Vagina (tissue), 2 donors: ENCODE results near the gene GNB2. TPM values are rescaled to one million over a fixed set of nuclear protein-coding genes. Genes with fewer than 3 reads are reported as not detected.
A peak's percentile ranks its signal among the peaks of the same experiment; 100 is the strongest.
"Not testable (repeated sequence)": the region's sequence is repeated elsewhere in the genome, so short reads cannot be mapped to it uniquely, and the experiment has no call there.

Experiments
- DNase-seq, 2 donors: peaks; one replicate each; pipeline ENCODE4 v3.0.0-alpha.2; 2017; ENCODE audit errors: extremely low spot score in 2 of 2
- H3K27ac ChIP-seq: fragments of 200-600 bp; sonication (generic); one replicate; pipeline ENCODE4 v1.5.1; 2019
- H3K27me3 ChIP-seq: fragments of 200-600 bp; sonication (generic); one replicate; pipeline ENCODE4 v1.5.1; 2019
- H3K36me3 ChIP-seq, 2 donors: fragments of 200-600 bp; sonication (generic); one replicate each; pipeline ENCODE4 v1.5.1; 2017 to 2019
- H3K4me1 ChIP-seq: fragments of 200-600 bp; sonication (generic); one replicate; pipeline ENCODE4 v1.5.1; 2019
- H3K4me3 ChIP-seq, 2 donors: fragments of 200-600 bp; sonication (generic); 1 replicate in 1 of 2; 2 replicates in 1 of 2; pipeline ENCODE4 v1.5.1; 2016 to 2019
- H3K9me3 ChIP-seq: fragments of 200-600 bp; sonication (generic); one replicate; pipeline ENCODE4 v1.5.1; 2019
- POLR2A ChIP-seq, 2 donors: fragments of 450-650 bp; IDR thresholded peaks; one replicate each; pipeline ENCODE4 v1.6.1; 2017; ENCODE audit warnings: antibody characterized with exemption in 2 of 2, mild to moderate bottlenecking in 2 of 2, moderate library complexity in 2 of 2
- POLR2AphosphoS5 ChIP-seq, 2 donors: sonication (generic); formaldehyde crosslinking; IDR thresholded peaks; one replicate each; pipeline ENCODE4 v1.9.0; 2017; ENCODE audit warnings: antibody characterized with exemption in 2 of 2, mild to moderate bottlenecking in 2 of 2, low read depth in 1 of 2; ENCODE audit not compliant: insufficient read depth in 1 of 2
- intact Hi-C: fragments of 100-400 bp; cut with DNase I; formaldehyde crosslinking; loops from one replicate; pipeline ENCODE4 v1.15.1; 2023
- total RNA-seq: library from RNA; depleted of rRNA; stranded (reverse); fragments of >200 nt; gene quantifications from one replicate; pipeline ENCODE4 v1.2.3, GENCODE V29; 2016
- TF ChIP-seq, protein P1 (sequence below), 3 experiments: fragments of 450-650 bp in 2 of 3; fragments of 200-600 bp in 1 of 3; sonication (generic) in 1 of 3; IDR thresholded peaks; one replicate each; pipeline ENCODE4 v1.5.1; 2017 to 2019; ENCODE audit warnings: antibody characterized with exemption in 3 of 3, mild to moderate bottlenecking in 2 of 3, moderate library complexity in 2 of 3

The GNB2 gene
- total RNA-seq, 1 donor from 2014 or later: 283 TPM

GRCh38 chr7:100699018-100699417 lies 25.5 kb downstream of the GNB2 start:
- no peaks in the 10 kb centered on the region for H3K9me3 ChIP-seq
- H3K27me3 ChIP-seq: no peaks in the 10 kb centered on the region
- no peak overlapping the region for H3K4me3 ChIP-seq
- H3K27ac ChIP-seq: no peak overlapping the region
- TF ChIP-seq POLR2A (IDR thresholded peaks at IDR 0.05) (no peak), POLR2AphosphoS5 (IDR thresholded peaks at IDR 0.05; ENCODE audit: insufficient read depth in 1 of 2, low read depth in 1 of 2) (no peak)
- TF ChIP-seq, protein P1, sequence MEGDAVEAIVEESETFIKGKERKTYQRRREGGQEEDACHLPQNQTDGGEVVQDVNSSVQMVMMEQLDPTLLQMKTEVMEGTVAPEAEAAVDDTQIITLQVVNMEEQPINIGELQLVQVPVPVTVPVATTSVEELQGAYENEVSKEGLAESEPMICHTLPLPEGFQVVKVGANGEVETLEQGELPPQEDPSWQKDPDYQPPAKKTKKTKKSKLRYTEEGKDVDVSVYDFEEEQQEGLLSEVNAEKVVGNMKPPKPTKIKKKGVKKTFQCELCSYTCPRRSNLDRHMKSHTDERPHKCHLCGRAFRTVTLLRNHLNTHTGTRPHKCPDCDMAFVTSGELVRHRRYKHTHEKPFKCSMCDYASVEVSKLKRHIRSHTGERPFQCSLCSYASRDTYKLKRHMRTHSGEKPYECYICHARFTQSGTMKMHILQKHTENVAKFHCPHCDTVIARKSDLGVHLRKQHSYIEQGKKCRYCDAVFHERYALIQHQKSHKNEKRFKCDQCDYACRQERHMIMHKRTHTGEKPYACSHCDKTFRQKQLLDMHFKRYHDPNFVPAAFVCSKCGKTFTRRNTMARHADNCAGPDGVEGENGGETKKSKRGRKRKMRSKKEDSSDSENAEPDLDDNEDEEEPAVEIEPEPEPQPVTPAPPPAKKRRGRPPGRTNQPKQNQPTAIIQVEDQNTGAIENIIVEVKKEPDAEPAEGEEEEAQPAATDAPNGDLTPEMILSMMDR (IDR thresholded peaks at IDR 0.05): no peak
- no peak for DNase-seq
- no peaks in the 10 kb centered on the region for H3K36me3 ChIP-seq
- peaks cover 7% of the 10 kb centered on the region for H3K4me1 ChIP-seq
- intact Hi-C loops: no loop called here

DNA sequence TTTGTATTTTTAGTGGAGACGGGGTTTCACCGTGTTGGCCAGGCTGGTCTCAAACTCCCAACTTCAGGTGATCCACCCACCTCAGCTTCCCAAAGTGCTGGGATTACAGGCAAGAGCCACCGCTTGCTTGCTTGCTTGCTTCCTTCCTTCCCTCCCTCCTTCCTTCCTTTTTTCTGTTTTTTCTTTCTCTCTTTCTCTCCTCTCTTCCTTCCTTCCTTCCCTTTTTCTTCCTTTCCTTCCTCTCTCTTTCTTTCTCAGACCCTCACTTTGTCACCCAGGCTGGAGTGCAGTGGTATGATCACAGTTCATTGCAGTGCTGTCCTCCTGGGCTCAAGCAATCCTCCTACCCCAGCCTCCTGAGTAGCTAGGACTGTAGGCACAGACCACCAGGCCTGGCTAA lies 27.5 kb downstream of the GNB2 start:
- H3K27ac ChIP-seq, intact Hi-C loops, H3K4me3 ChIP-seq, DNase-seq, H3K27me3 ChIP-seq, H3K9me3 ChIP-seq, H3K4me1 ChIP-seq, H3K36me3 ChIP-seq: not testable (repeated sequence)

DNA sequence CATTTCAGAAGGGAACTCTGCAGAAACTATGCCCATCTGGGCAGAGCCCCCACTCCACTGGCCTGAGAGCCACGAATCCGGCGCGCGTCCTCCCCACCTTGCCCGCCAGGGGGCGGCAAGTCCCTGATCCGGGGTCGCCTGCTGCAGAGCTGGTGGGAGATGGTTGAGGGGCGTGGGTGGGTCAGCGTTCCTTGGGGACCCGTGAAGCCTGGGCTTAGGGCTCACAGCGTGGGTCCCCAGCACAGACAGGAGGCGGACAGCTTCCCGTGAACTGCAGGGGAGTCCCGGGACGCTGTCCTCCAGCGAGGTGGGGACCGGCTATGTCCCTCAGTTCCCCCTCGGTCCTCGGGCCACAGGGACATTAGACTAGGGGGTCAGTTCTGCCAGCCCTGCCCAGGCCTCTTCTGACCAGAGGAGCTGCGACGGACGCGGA lies 31.8 kb downstream of the GNB2 start:
- H3K9me3 ChIP-seq: no peaks in the 10 kb centered on the region
- H3K27ac ChIP-seq: peak overlapping the region; percentile 94
- peak overlapping the region; percentile 67 to 90 for H3K4me3 ChIP-seq
- H3K36me3 ChIP-seq: peaks cover 0 to 4% of the 10 kb centered on the region in 2 donors
- H3K27me3 ChIP-seq: no peaks in the 10 kb centered on the region
- TF ChIP-seq POLR2A (IDR thresholded peaks at IDR 0.05): no peak
- TF ChIP-seq, protein P1 (IDR thresholded peaks at IDR 0.05): peak; percentile 64 to 97 (median 89)
- no peak for DNase-seq
- intact Hi-C loops: loop anchor here (5.0 kb wide), 1 partner anchor 147 kb away; the partner anchor contains the start of gene SLC12A9
- peaks cover 22% of the 10 kb centered on the region for H3K4me1 ChIP-seq

DNA sequence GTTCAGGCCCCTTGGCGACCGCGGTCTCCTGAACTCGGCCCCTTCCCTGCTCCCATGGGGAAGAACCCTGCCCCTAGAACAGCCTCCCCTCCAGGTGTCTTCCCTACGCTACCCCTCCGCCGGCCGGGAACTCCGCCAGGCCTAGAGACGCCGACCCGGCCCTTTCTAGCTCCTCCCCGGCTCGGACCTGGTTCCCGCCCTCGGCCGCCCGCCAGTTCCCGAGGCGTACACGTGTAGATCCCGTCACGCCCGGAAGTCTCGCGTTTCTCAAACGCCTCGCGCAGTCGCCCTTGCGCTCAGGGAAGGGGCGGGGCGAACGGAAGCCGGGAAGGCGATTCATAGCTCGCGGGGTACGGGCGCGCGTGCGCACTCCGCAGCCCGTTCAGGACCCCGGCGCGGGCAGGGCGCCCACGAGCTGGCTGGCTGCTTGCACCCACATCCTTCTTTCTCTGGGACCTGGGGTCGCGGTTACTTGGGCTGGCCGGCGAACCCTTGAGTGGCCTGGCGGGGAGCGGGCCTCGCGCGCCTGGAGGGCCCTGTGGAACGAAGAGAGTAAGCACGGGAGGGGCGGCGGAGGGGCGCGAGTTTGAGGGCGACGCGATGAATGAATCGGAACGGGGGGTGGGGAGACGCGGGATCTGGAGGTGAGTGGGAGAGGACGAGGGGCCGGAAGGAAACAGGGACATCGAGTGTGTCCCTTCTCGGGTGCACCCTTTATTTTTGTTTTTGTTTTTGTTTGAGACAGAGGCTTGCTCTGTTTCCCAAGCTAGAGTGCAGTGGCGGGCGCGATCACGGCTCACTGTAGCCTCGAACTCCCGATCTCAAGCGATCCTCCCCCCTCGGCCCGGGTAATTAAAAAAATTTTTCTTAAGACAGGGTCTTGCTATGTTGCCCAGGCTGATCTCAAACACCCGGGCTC lies 32.5 kb downstream of the GNB2 start, which contains the start of gene POP7:
POP7 (plus strand) TSS at position 369 of the 919 bp plus-strand sequence. CDS start 710 bp downstream, outside the sequence.
- peak in 1 of 2 donors; percentile 96 for DNase-seq
- H3K27ac ChIP-seq: peak within 1 kb of the TSS; percentile 94
- intact Hi-C loops: loop anchor here (5.0 kb wide), 1 partner anchor 146 kb away; the partner anchor contains the start of gene SLC12A9
- TF ChIP-seq POLR2AphosphoS5 (IDR thresholded peaks at IDR 0.05; ENCODE audit: insufficient read depth in 1 of 2, low read depth in 1 of 2): peak; percentile 92 to 97
- TF ChIP-seq POLR2A (IDR thresholded peaks at IDR 0.05): peak in 1 of 2 donors; percentile 23
- TF ChIP-seq, protein P1 (IDR thresholded peaks at IDR 0.05): no peak
- peaks cover 0 to 4% of the 10 kb centered on the region in 2 donors for H3K36me3 ChIP-seq
- no peaks in the 10 kb centered on the region for H3K9me3 ChIP-seq
- H3K4me1 ChIP-seq: peaks cover 22% of the 10 kb centered on the region
- H3K4me3 ChIP-seq: peak within 1 kb of the TSS; percentile 67 to 90
- H3K27me3 ChIP-seq: no peaks in the 10 kb centered on the region

DNA sequence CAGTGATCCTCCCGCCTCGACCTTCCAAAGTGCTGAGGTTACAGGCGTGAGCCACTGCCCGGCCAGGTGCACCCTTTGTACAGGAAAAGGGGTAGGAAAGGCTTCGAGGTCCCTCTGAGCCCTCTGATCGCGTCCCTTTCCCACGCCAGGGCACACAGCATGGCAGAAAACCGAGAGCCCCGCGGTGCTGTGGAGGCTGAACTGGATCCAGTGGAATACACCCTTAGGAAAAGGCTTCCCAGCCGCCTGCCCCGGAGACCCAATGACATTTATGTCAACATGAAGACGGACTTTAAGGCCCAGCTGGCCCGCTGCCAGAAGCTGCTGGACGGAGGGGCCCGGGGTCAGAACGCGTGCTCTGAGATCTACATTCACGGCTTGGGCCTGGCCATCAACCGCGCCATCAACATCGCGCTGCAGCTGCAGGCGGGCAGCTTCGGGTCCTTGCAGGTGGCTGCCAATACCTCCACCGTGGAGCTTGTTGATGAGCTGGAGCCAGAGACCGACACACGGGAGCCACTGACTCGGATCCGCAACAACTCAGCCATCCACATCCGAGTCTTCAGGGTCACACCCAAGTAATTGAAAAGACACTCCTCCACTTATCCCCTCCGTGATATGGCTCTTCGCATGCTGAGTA lies 33.3 kb downstream of the GNB2 start:
- H3K4me1 ChIP-seq: peaks cover 22% of the 10 kb centered on the region
- peaks cover 0 to 4% of the 10 kb centered on the region in 2 donors for H3K36me3 ChIP-seq
- no peaks in the 10 kb centered on the region for H3K9me3 ChIP-seq
- peak overlapping the region; percentile 67 to 90 for H3K4me3 ChIP-seq
- peak overlapping the region; percentile 94 for H3K27ac ChIP-seq
- no peaks in the 10 kb centered on the region for H3K27me3 ChIP-seq
- no peak for DNase-seq
- TF ChIP-seq, protein P1 (IDR thresholded peaks at IDR 0.05): no peak
- TF ChIP-seq POLR2AphosphoS5 (IDR thresholded peaks at IDR 0.05; ENCODE audit: insufficient read depth in 1 of 2, low read depth in 1 of 2): no peak
- TF ChIP-seq POLR2A (IDR thresholded peaks at IDR 0.05): no peak
- intact Hi-C loops: loop anchor here (5.0 kb wide), 1 partner anchor 146 kb away; the partner anchor contains the start of gene SLC12A9
